Esophagus muscularis mucosa (tissue), 3 donors: ENCODE measurements around the gene TRABD2B.

Experiments used
- CTCF ChIP-seq, 3 experiments: fragments of 200-600 bp in 2 of 3; fragments of 450-650 bp in 1 of 3; sonication (generic) in 2 of 3; IDR thresholded peaks; one replicate each; pipeline ENCODE4 v1.5.1; 2017 to 2019; ENCODE audit warnings: antibody characterized with exemption in 3 of 3, mild to moderate bottlenecking in 2 of 3, moderate library complexity in 1 of 3
- POLR2A ChIP-seq: fragments of 450-650 bp; IDR thresholded peaks from one replicate; pipeline ENCODE4 v1.6.1; 2017; ENCODE audit warnings: antibody characterized with exemption, moderate library complexity, mild to moderate bottlenecking, low read depth
- POLR2AphosphoS5 ChIP-seq, 2 donors: sonication (generic); formaldehyde crosslinking; IDR thresholded peaks; one replicate each; pipeline ENCODE4 v1.6.1; 2017; ENCODE audit warnings: antibody characterized with exemption in 2 of 2

- no peak for TF ChIP-seq POLR2AphosphoS5 (IDR thresholded peaks at IDR 0.05)
- TF ChIP-seq CTCF (IDR thresholded peaks at IDR 0.05) = no peak
- TF ChIP-seq POLR2A = no peak
Measured at GRCh38 chr1:47940326-47940725, 56.9 kb downstream of the TRABD2B start.
